ENCODE measurements around the gene DMAC2. TPM values are rescaled to one million over a fixed set of nuclear protein-coding genes. Genes with fewer than 3 reads are reported as not detected.

DMAC2 gene
- total RNA-seq, 1 experiment from 2014 or later = 56.2 TPM

DNA sequence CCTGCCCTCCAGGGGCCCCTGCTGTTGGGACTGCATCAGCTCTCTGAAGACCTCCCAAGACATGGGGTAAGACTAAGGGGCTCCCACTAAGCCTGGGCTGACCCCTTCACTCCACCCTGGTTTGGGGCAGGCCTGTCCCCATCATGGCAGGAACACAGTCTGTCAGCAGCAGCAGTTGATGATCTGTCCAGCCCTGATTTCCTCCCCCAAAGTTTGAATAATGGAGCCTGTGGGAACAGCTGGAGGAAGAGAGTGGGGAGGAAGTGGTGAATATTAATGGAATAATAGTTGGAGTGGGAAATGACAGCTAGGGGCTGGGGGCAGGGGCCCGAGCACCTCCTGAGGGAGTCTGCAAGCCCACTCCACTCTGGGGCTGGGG, 11.2 kb downstream of the DMAC2 start:
- DNase-seq = no peak
- Histone ChIP-seq H3K27me3 (no peaks in the 10 kb centered on the region), H3K36me3 (peaks cover 24% of the 10 kb centered on the region), H3K4me3 (no peak overlapping the region), H3K9me3 (no peaks in the 10 kb centered on the region)

DNA sequence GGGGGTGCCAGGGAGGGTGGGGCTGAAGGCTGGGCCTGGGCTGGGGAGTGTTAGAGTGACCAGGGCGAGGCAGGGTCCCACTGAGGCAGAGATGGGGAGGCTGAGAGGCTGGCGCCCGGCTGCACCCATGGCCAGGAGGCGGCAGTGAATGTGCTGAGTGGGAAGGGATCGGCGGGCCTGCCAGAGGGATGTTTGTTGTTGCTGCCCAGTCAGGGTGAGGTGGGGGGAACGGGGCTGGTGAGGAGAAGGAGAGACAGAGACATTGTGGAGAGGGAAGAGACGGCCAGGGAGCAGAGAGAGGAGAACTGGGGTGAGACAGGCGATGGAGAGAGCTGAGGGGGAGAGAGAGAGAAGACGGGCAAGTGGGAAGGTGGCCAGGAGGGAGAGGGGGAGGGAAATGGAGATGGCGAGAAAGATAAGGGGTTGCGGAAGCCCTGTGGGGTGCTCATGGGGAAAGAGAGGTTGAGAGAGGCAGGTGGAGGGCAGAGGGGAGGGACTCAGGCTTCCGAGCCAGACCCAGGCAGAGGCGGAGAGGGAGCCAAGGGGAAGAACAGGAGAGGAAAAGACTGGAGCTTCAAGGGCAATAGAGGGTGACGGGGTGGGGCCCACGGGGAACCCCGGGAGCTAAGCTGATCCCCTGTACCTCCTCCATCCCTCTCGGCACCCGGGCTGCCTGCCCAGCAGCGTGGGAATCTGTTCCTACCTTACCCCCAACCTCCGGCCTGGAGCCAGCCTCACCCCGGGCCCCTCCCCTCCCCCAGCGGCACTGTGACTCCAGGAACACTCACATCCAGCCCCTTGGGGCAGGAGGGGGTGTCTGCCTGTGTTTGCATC, 11.8 kb downstream of the DMAC2 start:
- H3K27me3 ChIP-seq = no peaks in the 10 kb centered on the region
- no peak overlapping the region for H3K4me3 ChIP-seq
- DNase-seq = no peak
- peaks cover 19% of the 10 kb centered on the region for H3K36me3 ChIP-seq
- no peaks in the 10 kb centered on the region for H3K9me3 ChIP-seq

DNA sequence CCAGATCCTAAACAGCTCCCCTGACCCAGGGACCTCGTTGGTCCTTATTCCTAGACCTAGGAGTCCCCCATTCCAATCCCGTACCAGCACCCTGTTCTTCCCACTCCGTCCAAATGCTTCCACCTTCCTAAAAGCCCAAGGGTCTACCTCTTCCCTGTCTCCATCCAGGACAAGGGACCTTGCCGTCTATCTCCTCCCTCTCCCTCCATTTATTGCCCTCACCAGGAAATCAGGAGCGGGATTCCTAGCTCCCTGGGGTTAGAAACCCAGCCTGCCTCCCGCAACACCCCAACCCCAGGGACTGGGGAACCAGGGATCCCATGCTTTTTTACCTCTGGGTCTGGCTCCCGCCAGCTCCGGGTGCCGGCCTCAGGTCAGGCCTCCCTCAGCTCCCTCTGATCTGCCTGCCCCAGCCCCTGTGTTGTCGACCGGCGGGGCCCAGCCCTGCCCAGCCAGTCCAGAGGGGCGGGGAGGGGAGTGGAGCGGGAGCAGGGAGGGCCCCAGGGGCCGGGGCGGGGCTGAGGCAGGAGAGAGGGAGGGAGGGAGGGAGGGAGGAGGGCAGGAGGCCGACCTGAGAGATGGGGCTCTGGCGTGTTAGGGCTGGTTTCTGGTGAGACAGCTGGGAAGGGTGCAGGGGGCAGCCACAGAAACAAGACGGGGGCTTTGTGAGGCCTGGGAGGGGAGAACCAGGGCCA, 12.6 kb downstream of the DMAC2 start, which contains the start of gene B3GNT8:
B3GNT8 (minus strand) TSS at position 423 of the 695 bp plus-strand sequence. CDS start 596 bp downstream, outside the sequence.
- no peak for DNase-seq

DNA sequence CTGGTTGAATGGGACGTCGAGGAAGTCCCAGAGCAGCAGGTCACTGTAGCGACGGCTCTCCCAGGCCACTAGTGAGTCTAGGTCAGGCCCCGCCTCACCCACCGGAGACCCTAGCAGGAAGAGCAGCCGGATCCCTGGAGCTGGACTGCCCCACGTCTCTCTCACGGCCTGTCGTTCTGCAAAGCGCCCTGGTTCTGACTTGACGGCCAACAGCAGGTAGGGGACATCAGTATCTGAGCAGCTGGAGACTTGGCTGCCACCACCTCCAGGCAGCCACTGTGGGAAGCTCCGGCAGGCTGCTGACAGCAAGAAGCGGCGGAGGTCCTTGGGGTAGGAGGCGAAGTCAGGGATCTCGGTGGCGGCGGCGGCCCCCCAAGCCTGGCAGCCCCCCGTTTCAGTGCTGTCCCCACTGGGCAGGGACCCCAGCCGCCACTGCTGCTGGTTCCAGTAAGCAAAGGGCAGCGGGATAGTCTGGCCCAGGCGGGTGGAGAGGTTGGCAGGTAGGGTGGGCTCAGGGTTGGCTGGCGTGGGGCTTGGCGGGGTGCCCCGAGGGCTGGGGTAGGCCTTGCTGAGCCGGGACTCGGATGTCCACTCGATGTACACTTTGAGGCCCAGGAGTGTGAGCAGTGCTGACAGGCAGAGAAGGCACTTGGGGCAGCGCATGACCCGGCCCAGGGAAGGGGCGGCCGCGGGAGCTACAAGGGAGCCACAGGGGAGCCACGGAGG, 13.4 kb downstream of the DMAC2 start:
- no peak for DNase-seq
- Histone ChIP-seq H3K4me3 (no peak overlapping the region), H3K9me3 (no peaks in the 10 kb centered on the region), H3K36me3 (peaks cover 6% of the 10 kb centered on the region), H3K27me3 (no peaks in the 10 kb centered on the region)

More for the DNA sequence above, 12.6 kb downstream of the DMAC2 start, which contains the start of gene B3GNT8:
- Histone ChIP-seq H3K9me3 (no peaks in the 10 kb centered on the region), H3K27me3 (no peaks in the 10 kb centered on the region), H3K36me3 (peaks cover 14% of the 10 kb centered on the region), H3K4me3 (no peak within 1 kb of the TSS)

DNA sequence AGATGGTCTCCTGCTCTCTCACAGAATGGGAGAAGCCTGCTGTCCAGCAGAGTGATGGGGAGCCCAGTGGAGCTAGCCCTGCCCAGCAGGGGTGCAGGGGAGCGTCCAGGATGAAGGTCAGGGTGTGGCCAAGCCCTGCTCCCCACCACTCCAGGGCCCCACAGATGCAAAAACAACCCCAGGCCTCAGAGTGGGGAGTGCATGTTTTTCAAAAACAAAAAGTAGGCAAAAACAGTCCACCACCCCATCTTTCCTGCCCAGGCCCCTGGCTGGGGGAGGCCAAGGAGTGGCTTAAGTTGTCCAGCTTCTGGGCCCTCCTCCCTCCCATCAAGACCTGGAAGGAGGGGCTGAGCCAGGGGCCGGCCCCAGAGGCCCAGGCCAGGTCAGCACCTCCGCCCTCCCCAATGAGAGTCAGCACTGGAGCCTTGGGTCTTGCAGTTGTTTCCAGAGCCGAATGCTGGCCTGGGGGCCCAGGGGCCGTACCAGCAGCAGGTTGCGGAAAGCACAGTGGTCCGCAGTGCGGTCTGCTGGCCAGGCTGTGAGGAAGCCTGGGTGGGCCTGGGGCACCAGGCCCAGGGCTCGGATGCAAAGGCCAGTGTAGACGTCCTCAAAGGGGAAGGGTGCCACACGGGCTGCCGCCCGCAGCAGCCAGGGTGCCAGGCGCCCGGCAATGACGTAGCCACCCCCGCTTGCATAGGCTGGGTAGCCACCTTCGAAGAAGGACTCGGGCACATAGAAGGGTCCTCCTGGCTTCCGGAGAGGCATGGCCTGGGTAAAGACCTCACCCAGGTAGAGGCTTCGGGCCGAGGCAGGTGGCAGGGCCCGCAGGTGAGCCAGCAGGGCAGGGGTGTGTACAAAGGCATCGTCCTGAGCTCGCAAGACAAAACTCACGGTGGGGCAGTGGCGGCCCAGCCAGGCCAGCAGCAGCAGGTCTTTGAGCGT, 14.3 kb downstream of the DMAC2 start:
- DNase-seq = no peak
- no peaks in the 10 kb centered on the region for H3K27me3 ChIP-seq
- no peak overlapping the region for H3K4me3 ChIP-seq
- no peaks in the 10 kb centered on the region for H3K9me3 ChIP-seq
- H3K36me3 ChIP-seq = peaks cover 2% of the 10 kb centered on the region; the same call in 1 of the 2 replicates

DNA sequence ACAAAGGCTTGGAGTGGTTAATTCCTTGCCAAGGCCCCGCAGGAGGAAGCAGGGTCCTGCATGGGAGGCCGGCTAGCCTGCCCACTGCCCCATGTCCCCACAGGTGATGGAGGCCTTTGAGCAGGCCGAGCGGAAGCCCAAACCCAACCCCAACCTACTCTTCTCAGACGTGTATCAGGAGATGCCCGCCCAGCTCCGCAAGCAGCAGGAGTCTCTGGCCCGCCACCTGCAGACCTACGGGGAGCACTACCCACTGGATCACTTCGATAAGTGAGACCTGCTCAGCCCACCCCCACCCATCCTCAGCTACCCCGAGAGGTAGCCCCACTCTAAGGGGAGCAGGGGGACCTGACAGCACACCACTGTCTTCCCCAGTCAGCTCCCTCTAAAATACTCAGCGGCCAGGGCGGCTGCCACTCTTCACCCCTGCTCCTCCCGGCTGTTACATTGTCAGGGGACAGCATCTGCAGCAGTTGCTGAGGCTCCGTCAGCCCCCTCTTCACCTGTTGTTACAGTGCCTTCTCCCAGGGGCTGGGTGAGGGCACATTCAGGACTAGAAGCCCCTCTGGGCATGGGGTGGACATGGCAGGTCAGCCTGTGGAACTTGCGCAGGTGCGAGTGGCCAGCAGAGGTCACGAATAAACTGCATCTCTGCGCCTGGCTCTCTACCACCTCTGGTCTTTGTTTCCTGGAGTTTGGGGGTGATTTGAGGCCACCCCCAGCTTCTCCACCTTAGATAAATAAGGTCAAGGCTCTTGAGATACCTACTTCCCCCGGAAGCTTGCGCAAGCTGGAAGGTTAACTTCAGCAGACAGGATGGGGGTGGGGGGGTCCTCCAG, 15.2 kb downstream of the DMAC2 start:
- Histone ChIP-seq H3K36me3 (peaks cover 5% of the 10 kb centered on the region), H3K4me3 (no peak overlapping the region), H3K27me3 (no peaks in the 10 kb centered on the region), H3K9me3 (no peaks in the 10 kb centered on the region)
- DNase-seq = no peak

DNA sequence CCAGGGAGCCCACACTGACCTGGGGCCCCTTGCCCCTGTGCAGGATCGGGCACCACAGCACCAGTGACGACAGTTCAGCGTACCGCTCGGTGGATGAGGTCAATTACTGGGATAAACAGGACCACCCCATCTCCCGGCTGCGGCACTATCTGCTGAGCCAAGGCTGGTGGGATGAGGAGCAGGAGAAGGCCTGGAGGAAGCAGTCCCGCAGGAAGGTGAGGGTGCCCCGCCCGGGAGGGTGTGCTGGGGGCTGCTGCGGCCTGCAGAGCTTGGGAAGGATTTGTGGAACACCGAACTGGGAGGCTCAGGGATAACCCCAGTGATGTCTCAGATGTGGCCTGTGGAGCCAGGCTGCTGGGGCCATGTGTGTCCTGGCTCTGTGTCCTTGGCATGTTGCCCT, 16.8 kb downstream of the DMAC2 start:
- H3K9me3 ChIP-seq = no peaks in the 10 kb centered on the region
- peaks cover 13% of the 10 kb centered on the region for H3K36me3 ChIP-seq
- DNase-seq = no peak

DNA sequence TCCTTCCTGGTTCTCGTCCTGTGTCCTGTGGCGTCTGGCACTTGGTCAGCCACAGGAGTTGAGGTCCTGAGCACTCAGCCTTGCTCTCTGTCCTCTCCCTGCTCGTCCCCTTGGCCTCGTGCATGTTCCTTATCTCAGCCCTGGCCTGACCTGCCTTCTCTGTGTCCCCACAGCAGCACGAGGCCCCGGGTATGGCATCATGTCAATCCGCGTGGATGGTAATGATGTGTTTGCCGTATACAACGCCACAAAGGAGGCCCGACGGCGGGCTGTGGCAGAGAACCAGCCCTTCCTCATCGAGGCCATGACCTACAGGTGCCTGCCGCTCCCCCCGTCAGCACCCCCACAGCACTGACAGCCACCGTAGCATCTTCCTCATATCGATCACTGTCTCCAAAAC, 17.3 kb downstream of the DMAC2 start:
- no peaks in the 10 kb centered on the region for H3K27me3 ChIP-seq
- peaks cover 13% of the 10 kb centered on the region for H3K36me3 ChIP-seq
- H3K9me3 ChIP-seq = no peaks in the 10 kb centered on the region
- no peak for DNase-seq
- H3K4me3 ChIP-seq = no peak overlapping the region

More for the DNA sequence above, 16.8 kb downstream of the DMAC2 start:
- Histone ChIP-seq H3K27me3 (no peaks in the 10 kb centered on the region), H3K4me3 (no peak overlapping the region)

DNA sequence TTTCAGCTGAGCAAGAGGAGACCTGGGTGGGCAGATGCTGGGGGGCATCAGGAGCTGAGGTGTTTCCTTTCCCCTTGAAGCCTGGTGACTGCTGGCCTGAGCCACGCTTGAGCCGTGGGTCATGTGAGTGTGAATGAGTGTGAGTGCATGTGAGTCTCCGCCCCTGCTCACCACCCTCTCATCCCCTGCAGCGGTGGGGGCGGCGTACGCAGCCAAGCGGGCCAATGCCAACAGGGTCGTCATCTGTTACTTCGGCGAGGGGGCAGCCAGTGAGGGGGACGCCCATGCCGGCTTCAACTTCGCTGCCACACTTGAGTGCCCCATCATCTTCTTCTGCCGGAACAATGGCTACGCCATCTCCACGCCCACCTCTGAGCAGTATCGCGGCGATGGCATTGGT, 17.7 kb downstream of the DMAC2 start:
- Histone ChIP-seq H3K4me3 (no peak overlapping the region), H3K9me3 (no peaks in the 10 kb centered on the region), H3K27me3 (no peaks in the 10 kb centered on the region), H3K36me3 (peaks cover 13% of the 10 kb centered on the region)
- no peak for DNase-seq

DNA sequence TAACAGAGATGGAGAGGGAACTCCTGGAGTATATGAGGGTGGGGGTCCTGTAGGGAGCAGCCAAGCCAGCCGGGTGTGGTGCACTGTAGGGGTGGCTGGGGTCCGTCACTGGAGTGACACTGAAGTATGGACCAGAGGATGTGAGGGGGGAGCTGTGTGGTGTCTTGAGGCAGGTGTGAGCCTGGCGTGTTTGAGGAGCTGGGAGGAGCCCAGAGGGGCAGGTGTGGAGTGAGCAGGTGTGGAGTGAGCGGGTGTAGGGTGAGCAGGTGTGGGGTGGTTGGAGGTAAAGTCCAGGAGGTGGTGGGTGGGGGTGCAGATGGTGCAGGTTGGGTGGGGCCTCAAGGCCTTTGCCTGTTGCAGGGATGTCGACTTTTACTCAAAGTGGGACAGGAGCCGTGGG, 18.4 kb downstream of the DMAC2 start:
- H3K36me3 ChIP-seq = peaks cover 13% of the 10 kb centered on the region
- DNase-seq = no peak
- H3K27me3 ChIP-seq = no peaks in the 10 kb centered on the region
- no peaks in the 10 kb centered on the region for H3K9me3 ChIP-seq
- no peak overlapping the region for H3K4me3 ChIP-seq

DNA sequence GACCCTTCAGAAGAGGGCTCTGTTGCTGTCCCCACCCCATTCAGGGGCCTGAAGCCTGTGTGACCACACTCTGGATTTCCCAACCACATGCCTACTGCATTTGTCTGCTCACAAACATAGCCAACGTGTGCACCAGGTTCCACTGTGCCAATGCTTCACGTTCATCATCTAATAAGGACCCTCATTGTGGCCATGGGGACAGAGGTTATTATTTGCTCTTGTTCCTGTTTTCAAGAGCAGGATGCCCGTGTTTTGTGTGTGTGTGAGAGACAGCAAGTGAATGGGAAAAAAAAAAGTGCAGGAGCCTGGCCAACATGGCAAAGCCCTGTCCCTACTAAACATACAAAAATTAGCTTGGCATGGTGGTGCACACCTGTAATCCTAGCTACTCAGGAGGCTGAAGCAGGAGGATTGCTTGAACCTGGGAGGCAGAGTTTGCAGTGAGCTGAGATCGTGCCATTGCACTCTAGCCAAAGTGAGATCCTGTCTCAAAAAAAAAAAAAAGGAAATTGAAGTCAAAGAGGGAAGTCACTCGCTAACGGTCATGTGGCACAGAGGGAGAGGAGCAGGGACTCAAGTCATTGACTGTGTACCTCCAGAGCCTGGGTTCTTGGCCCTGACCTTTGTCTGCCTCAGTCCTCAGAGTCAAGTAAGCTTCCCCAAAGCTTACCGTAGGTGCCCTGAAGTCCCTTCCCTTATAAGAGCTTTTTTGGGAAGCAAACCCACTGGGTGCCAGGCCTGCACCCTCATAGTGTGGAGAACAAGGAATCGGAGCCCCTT, 19.4 kb downstream of the DMAC2 start:
- DNase-seq = no peak
- Histone ChIP-seq H3K36me3 (peaks cover 13% of the 10 kb centered on the region), H3K9me3 (no peaks in the 10 kb centered on the region), H3K27me3 (no peaks in the 10 kb centered on the region), H3K4me3 (no peak overlapping the region)

DNA sequence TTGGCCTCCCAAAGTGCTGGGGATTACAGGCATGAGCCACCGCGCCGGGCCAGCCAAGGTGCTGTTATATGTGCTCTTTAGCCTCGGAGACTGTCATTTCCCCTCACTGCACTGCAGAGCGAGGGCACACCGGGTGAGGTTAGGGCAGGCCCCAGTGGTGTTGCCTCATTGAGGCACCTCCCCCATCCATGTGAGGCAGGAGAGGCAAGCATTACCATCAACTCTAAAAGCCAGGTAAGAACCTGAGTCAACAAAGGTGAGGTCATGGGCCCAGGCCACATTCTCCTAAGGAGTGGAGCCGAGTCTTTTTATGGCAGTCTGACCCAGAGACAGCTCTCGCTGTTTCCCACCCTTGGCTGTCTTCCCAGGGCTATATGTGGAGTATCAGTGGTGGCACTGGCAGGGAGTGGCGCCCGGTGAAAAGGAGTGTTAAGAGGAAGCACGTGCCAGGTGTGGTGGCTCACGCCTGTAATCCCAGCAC, 23.5 kb downstream of the DMAC2 start:
- Histone ChIP-seq H3K36me3 (peaks cover 19% of the 10 kb centered on the region), H3K4me3 (no peak overlapping the region), H3K27me3 (no peaks in the 10 kb centered on the region), H3K9me3 (no peaks in the 10 kb centered on the region)
- no peak for DNase-seq

DNA sequence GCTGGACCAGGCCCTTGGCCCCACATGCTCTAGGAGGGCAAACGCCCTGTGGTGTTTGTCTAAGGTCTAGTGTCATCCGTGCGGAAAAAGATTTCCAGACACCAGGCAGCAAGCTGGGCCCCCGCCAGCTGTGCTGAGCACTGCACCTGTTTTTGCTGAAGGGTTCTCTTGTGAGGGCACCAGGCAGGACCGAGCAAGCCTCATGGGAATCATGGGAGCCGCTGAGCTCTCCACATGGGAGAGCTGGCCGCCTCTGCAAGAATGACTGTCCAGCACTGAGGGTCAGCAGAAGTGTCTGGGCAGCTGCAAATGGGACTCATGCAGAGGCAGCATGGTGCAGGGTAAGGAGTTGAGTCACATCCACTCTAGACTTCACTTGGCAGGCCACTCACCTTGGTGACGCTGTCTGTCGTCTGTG, 24.5 kb downstream of the DMAC2 start:
- Histone ChIP-seq H3K36me3 (peaks cover 24% of the 10 kb centered on the region), H3K4me3 (no peak overlapping the region), H3K9me3 (no peaks in the 10 kb centered on the region), H3K27me3 (no peaks in the 10 kb centered on the region)
- no peak for DNase-seq

DNA sequence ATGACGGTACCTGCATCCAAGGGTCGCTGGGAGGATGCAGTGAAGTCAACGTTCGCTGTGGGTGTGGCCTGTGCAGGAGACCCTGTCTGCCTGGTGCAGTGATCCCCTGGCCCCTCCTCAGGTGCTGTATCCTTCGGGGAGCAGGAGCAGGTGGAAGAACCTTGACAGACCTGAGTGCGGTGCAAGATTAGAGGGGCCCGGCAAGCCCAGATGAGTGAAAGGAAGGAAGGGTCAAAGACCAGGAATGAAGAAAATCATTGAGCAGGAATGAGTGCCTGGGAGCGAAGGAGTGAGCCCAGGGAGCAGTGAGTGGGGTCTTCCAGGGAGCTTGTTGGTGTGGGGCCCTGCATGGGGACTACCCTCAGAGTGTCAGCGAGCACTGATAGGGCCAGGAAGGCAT, 25.3 kb downstream of the DMAC2 start:
- no peak overlapping the region for H3K4me3 ChIP-seq
- no peaks in the 10 kb centered on the region for H3K27me3 ChIP-seq
- peaks cover 21% of the 10 kb centered on the region for H3K36me3 ChIP-seq
- no peaks in the 10 kb centered on the region for H3K9me3 ChIP-seq
- DNase-seq = no peak

DNA sequence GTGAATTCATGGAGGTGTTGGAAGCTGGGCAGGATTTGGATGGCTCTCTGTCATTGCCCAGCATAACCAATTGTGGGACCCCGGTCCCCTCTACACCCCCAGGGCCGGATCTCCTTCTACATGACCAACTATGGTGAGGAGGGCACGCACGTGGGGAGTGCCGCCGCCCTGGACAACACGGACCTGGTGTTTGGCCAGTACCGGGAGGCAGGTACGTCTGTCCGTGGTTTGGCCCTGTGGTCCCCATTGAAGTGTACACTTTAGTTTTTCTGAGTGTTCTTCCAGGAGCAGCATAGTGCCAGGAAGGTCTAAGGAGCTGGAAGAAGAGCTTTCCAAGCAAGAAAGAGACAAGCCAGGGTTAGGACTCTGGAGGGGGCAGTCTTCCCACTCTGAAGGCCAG, 25.8 kb downstream of the DMAC2 start:
- Histone ChIP-seq H3K4me3 (no peak overlapping the region), H3K27me3 (no peaks in the 10 kb centered on the region), H3K9me3 (no peaks in the 10 kb centered on the region), H3K36me3 (peaks cover 16% of the 10 kb centered on the region)
- DNase-seq = no peak

Measured in MG63 (cell line).